Measurements from ENCODE around the gene RPS3. TPM values are rescaled to one million over a fixed set of nuclear protein-coding genes. Genes with fewer than 3 reads are reported as not detected.

The RPS3 gene
- total RNA-seq (ENCODE audit: low replicate concordance): 3,628 and 4,146 TPM in 2 replicates

DNA sequence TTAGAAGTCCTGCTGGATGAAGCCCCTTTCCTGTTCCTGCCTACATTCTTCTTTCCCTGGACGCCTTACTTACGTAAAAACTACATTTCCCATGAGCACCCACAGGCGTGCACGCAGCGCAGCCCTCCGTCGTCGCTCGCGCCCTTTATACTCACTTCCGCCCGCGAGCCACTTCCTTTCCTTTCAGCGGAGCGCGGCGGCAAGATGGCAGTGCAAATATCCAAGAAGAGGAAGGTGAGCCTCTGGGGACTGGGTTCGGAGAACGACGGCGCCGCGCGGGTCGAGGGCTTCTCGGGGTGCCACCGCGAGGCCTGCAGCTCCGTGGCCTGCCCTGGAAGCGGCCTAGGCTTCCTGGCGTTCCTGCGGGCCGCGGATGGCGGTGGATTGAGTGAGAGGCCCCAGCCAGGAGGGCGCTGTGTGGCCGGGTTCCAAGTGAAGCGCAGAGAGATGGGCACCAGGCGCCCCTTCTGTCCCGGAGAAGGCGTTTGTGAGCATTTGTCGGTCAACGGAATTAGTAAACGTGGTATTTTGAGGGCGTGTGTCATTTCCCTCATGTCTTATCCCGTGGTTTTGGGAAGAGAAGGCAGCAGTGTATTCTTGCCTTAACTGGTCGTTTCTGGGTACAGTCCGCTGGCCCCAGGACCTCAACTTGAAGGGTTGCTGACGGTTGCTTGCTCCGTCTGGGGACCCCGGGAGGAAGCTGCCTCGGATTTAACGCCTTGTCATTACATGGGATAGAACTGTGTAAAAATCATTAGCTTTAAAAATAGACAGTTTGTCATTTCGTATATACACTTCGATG, at the start of gene RPS3:
TSS of gene RPS3 (plus strand) at position 175 of the 802 bp plus-strand sequence. CDS start at position 205, 30 bp downstream.

DNA sequence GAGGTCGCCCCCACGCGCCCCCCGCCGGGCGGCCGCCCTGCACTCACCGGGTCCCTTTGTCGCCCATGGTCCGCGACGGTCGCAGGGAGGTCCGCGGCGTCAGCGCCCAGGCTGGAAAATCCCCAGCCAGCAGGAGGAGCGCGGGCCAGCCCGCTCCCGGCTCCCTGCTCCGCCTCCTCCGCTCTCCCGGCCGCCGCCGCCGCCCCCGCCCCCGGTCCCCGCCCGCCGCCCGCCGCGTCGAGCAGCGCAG, 47.9 kb upstream of the RPS3 start, which contains the start of gene ARRB1:
TSS of gene ARRB1 (minus strand) at position 121 of the 250 bp plus-strand sequence. CDS start at position 67, 54 bp downstream.

DNA sequence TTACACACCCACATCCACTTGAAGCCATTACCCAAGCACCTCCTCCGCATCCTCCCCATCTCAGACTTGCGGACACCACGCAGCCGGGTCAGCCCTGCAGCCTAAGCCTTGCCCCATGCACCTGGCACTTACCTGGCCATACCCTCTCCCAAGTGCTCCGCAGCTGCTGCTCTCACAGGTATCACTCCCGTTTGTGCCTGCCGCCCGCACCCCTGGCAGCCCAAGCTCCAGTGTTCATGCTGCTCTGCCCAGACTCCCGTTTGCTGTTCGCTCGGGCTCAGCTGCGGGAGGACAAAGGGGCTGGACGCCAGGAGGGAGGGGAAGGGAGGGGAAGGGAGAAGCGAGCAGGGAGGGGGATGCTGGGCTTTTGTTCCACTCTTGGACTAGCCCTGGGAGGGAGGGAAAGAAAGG, 33.6 kb downstream of the RPS3 start, which contains the start of gene KLHL35:
TSS of gene KLHL35 (minus strand) at position 293 of the 411 bp plus-strand sequence. CDS start 2,574 bp downstream, outside the sequence.

Other genes starting within 250 kb of the RPS3 start
- gene SLCO2B1, start 248.4 kb upstream of the RPS3 start, total RNA-seq (ENCODE audit: low replicate concordance): under 0.01 TPM in 1 of 2 replicates, not detected in the other
- not detected in 2 replicates for gene TPBGL, start 158.7 kb upstream of the RPS3 start, total RNA-seq (ENCODE audit: low replicate concordance)
- 7.4 and 44.6 TPM in 2 replicates for gene ARRB1, start 47.9 kb upstream of the RPS3 start, total RNA-seq (ENCODE audit: low replicate concordance)
- gene KLHL35, start 33.7 kb downstream of the RPS3 start, total RNA-seq (ENCODE audit: low replicate concordance): 3.3 and 6.6 TPM in 2 replicates
- gene GDPD5, start 126.4 kb downstream of the RPS3 start, total RNA-seq (ENCODE audit: low replicate concordance): 5.5 and 7.3 TPM in 2 replicates
- 1,244 and 2,461 TPM in 2 replicates for gene SERPINH1, start 162.7 kb downstream of the RPS3 start, total RNA-seq (ENCODE audit: low replicate concordance)